DMS53 (cell line): Measurements from ENCODE around the gene PAPLN.
"Not testable (repeated sequence)": the region's sequence is repeated elsewhere in the genome, so short reads cannot be mapped to it uniquely, and the experiment has no call there.

Experiments used
- DNase-seq: peaks from one replicate; lab custom pipeline; 2025; lab: John Stamatoyannopoulos, UW

PAPLN gene

GRCh38 chr14:73289729-73290128 is 52.4 kb downstream of the PAPLN start:
- DNase-seq, result no peak

- DNase-seq, result no peak
Observed at GRCh38 chr14:73290279-73290678, 53.0 kb downstream of the PAPLN start.

GRCh38 chr14:73293782-73294781 is 56.8 kb downstream of the PAPLN start:
- no peak for DNase-seq

- peak; percentile 67 for DNase-seq
Observed at GRCh38 chr14:73295198-73295796, 58.0 kb downstream of the PAPLN start.

- no peak for DNase-seq
Observed at GRCh38 chr14:73305499-73305898, 68.2 kb downstream of the PAPLN start.

GRCh38 chr14:73307261-73307660 is 70.0 kb downstream of the PAPLN start:
- DNase-seq, result no peak

GRCh38 chr14:73309207-73309606 is 71.9 kb downstream of the PAPLN start:
- DNase-seq, result not testable (repeated sequence)

- DNase-seq, result no peak
Observed at GRCh38 chr14:73311708-73312030, 74.4 kb downstream of the PAPLN start.

GRCh38 chr14:73312687-73313086 is 75.4 kb downstream of the PAPLN start:
- no peak for DNase-seq

- no peak for DNase-seq
Observed at GRCh38 chr14:73313151-73313550, 75.8 kb downstream of the PAPLN start.

GRCh38 chr14:73323896-73324399 is 86.6 kb downstream of the PAPLN start:
- no peak for DNase-seq
